ENCODE data around the gene TRAM2.

- TF ChIP-seq, protein P1, sequence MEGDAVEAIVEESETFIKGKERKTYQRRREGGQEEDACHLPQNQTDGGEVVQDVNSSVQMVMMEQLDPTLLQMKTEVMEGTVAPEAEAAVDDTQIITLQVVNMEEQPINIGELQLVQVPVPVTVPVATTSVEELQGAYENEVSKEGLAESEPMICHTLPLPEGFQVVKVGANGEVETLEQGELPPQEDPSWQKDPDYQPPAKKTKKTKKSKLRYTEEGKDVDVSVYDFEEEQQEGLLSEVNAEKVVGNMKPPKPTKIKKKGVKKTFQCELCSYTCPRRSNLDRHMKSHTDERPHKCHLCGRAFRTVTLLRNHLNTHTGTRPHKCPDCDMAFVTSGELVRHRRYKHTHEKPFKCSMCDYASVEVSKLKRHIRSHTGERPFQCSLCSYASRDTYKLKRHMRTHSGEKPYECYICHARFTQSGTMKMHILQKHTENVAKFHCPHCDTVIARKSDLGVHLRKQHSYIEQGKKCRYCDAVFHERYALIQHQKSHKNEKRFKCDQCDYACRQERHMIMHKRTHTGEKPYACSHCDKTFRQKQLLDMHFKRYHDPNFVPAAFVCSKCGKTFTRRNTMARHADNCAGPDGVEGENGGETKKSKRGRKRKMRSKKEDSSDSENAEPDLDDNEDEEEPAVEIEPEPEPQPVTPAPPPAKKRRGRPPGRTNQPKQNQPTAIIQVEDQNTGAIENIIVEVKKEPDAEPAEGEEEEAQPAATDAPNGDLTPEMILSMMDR (IDR thresholded peaks at IDR 0.05), result no peak
- no peak for TF ChIP-seq POLR2A (IDR thresholded peaks at IDR 0.05)
These were observed 51.9 kb downstream of the TRAM2 start for GRCh38 chr6:52524918-52525317.

Measured in testis (tissue), 2 donors.